ENCODE results near the gene MTRF1L.

MTRF1L gene

DNA sequence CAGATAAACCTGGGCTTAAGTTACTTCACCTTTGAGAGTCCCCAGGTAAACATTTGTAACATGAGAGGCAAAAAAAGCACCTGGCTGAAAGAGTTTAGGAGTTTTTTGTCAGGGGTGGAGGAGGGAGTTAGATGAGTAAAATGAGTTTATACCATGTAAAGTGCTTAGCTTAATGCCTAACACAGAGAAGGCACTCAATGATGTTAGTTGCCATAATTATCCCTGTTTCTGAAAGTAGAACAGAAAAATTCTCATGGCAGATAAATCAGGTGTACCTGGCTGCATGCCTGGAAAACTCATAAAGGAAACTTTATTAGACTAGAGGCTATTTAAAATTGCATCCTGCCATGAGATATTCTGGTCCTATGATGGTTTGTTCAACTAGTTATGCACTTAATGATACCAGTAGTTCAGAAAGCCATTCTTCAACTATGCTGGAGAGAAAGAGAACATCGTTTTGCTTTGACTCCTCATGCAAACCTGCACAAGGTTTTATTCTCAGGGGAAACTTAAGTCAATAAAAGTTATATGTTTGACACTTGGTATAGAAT is 60.1 kb downstream of the MTRF1L start:
- no peak overlapping the region for H3K4me2 ChIP-seq (ENCODE audit: low read length)
- H3K36me3 ChIP-seq (ENCODE audit: control insufficient read depth, insufficient read depth, low read length) = no peaks in the 10 kb centered on the region
- H3K27me3 ChIP-seq (ENCODE audit: control insufficient read depth, insufficient read depth, low read length) = no peaks in the 10 kb centered on the region
- no peak overlapping the region for H2AFZ ChIP-seq
- peaks cover 3% of the 10 kb centered on the region for H3K9me3 ChIP-seq (ENCODE audit: control insufficient read depth, low read length)
- H3K9ac ChIP-seq = no peak overlapping the region
- no peak overlapping the region for H3K4me3 ChIP-seq (ENCODE audit: low read depth, low read length)
- no peak overlapping the region for H3K27ac ChIP-seq
- no peak for TF ChIP-seq CTCF (IDR thresholded peaks at IDR 0.05)
- no peaks in the 10 kb centered on the region for H3K4me1 ChIP-seq
- no peaks in the 10 kb centered on the region for H3K79me2 ChIP-seq

DNA sequence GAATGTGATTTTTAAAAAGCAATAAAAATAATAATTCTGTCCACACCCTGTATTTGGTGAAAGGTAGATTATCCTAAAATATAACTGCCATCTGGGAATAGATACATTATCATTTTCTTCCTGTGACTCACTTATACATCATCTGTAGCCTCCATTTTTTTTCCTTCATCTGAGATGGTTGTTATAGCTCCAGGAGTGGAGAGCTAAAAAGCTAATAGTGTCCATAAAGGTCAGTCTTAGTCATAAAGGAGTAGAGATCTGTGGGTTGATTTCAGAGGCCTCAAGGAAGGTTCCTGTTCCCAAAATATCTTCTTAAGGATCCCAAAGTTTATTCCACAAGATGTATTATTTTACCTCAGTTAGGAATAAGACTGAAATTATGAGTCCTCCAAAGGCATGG is 60.8 kb downstream of the MTRF1L start:
- Histone ChIP-seq H3K36me3 (ENCODE audit: control insufficient read depth, insufficient read depth, low read length) (no peaks in the 10 kb centered on the region), H3K4me3 (ENCODE audit: low read depth, low read length) (no peak overlapping the region), H3K4me1 (no peaks in the 10 kb centered on the region), H3K79me2 (no peaks in the 10 kb centered on the region), H3K27ac (no peak overlapping the region), H3K9ac (no peak overlapping the region), H3K27me3 (ENCODE audit: control insufficient read depth, insufficient read depth, low read length) (no peaks in the 10 kb centered on the region), H3K4me2 (ENCODE audit: low read length) (no peak overlapping the region), H3K9me3 (ENCODE audit: control insufficient read depth, low read length) (peaks cover 3% of the 10 kb centered on the region), H2AFZ (no peak overlapping the region)
- TF ChIP-seq CTCF (IDR thresholded peaks at IDR 0.05) = no peak
